ENCODE results near the gene STK31.
"Not testable (repeated sequence)": the region's sequence is repeated elsewhere in the genome, so short reads cannot be mapped to it uniquely, and the experiment has no call there.

STK31 gene

GRCh38 chr7:23746629-23747028 lies 36.6 kb downstream of the STK31 start:
- Histone ChIP-seq H3K9ac (no peak overlapping the region), H3K9me3 (peaks cover 43% of the 10 kb centered on the region), H3K4me3 (no peak overlapping the region), H4K20me1 (no peaks in the 10 kb centered on the region), H3K4me1 (0 out of 2 replicates have a peak, but pooled peaks cover 5% of the 10 kb centered on the region), H3K27ac (no peak overlapping the region), H3K27me3 (no peaks in the 10 kb centered on the region), H3K4me2 (no peak overlapping the region), H3K36me3 (peaks cover 9% of the 10 kb centered on the region; the same call in 1 of the 2 replicates)
- no peak for TF ChIP-seq Cebpa-rat (IDR thresholded peaks at IDR 0.05)

GRCh38 chr7:23751852-23752251 lies 41.8 kb downstream of the STK31 start:
- 0 out of 2 replicates have a peak, but pooled peaks cover 6% of the 10 kb centered on the region for H3K36me3 ChIP-seq
- no peaks in the 10 kb centered on the region for H4K20me1 ChIP-seq
- no peak for TF ChIP-seq Cebpa-rat (IDR thresholded peaks at IDR 0.05)
- 0 out of 2 replicates have a peak, but pooled peaks cover 5% of the 10 kb centered on the region for H3K9me3 ChIP-seq
- no peak overlapping the region for H3K9ac ChIP-seq
- H3K27me3 ChIP-seq = no peaks in the 10 kb centered on the region
- no peaks in the 10 kb centered on the region for H3K4me1 ChIP-seq
- H3K4me2 ChIP-seq = no peak overlapping the region
- no peak overlapping the region for H3K27ac ChIP-seq
- H3K4me3 ChIP-seq = no peak overlapping the region

GRCh38 chr7:23758839-23759238 lies 48.8 kb downstream of the STK31 start:
- H4K20me1 ChIP-seq = not testable (repeated sequence)

GRCh38 chr7:23759671-23760391 lies 49.8 kb downstream of the STK31 start:
- Histone ChIP-seq H3K4me2 (no peak overlapping the region), H3K9me3 (0 out of 2 replicates have a peak, but pooled peaks cover 1% of the 10 kb centered on the region), H3K4me1 (no peaks in the 10 kb centered on the region), H3K27ac (no peak overlapping the region), H4K20me1 (no peaks in the 10 kb centered on the region), H3K36me3 (0 out of 2 replicates have a peak, but pooled peaks cover 2% of the 10 kb centered on the region), H3K27me3 (no peaks in the 10 kb centered on the region), H3K9ac (no peak overlapping the region), H3K4me3 (no peak overlapping the region)
- TF ChIP-seq Cebpa-rat (IDR thresholded peaks at IDR 0.05) = no peak

More at GRCh38 chr7:23758839-23759238, 48.8 kb downstream of the STK31 start:
- H3K27ac ChIP-seq, H3K9me3 ChIP-seq, H3K4me1 ChIP-seq, H3K27me3 ChIP-seq, H3K9ac ChIP-seq, H3K4me2 ChIP-seq, H3K4me3 ChIP-seq, H3K36me3 ChIP-seq: not testable (repeated sequence)

GRCh38 chr7:23765943-23766342 lies 55.9 kb downstream of the STK31 start:
- Histone ChIP-seq H3K36me3 (no peaks in the 10 kb centered on the region), H3K4me2 (no peak overlapping the region), H3K9ac (no peak overlapping the region), H3K27me3 (no peaks in the 10 kb centered on the region), H4K20me1 (no peaks in the 10 kb centered on the region), H3K4me3 (no peak overlapping the region), H3K27ac (no peak overlapping the region), H3K4me1 (0 out of 2 replicates have a peak, but pooled peaks cover 5% of the 10 kb centered on the region), H3K9me3 (no peaks in the 10 kb centered on the region)
- no peak for TF ChIP-seq Cebpa-rat (IDR thresholded peaks at IDR 0.05)

GRCh38 chr7:23767514-23767913 lies 57.5 kb downstream of the STK31 start:
- Histone ChIP-seq H3K4me1 (0 out of 2 replicates have a peak, but pooled peaks cover 5% of the 10 kb centered on the region), H4K20me1 (no peaks in the 10 kb centered on the region), H3K9me3 (no peaks in the 10 kb centered on the region), H3K27ac (no peak overlapping the region), H3K27me3 (no peaks in the 10 kb centered on the region), H3K4me2 (no peak overlapping the region), H3K36me3 (no peaks in the 10 kb centered on the region), H3K4me3 (no peak overlapping the region), H3K9ac (no peak overlapping the region)
- TF ChIP-seq Cebpa-rat (IDR thresholded peaks at IDR 0.05) = no peak

GRCh38 chr7:23768022-23768421 lies 58.0 kb downstream of the STK31 start:
- Histone ChIP-seq H3K27ac (no peak overlapping the region), H3K27me3 (no peaks in the 10 kb centered on the region), H3K4me2 (no peak overlapping the region), H3K4me1 (0 out of 2 replicates have a peak, but pooled peaks cover 5% of the 10 kb centered on the region), H3K36me3 (no peaks in the 10 kb centered on the region), H3K9me3 (no peaks in the 10 kb centered on the region), H3K9ac (no peak overlapping the region), H4K20me1 (no peaks in the 10 kb centered on the region), H3K4me3 (no peak overlapping the region)
- TF ChIP-seq Cebpa-rat (IDR thresholded peaks at IDR 0.05) = no peak

GRCh38 chr7:23779185-23779800 lies 69.3 kb downstream of the STK31 start:
- not testable (repeated sequence) for H3K27ac ChIP-seq

GRCh38 chr7:23783115-23783514 lies 73.1 kb downstream of the STK31 start:
- Histone ChIP-seq H3K27ac (no peak overlapping the region), H3K9ac (no peak overlapping the region), H3K9me3 (peaks cover 10% of the 10 kb centered on the region), H3K27me3 (no peaks in the 10 kb centered on the region), H3K4me2 (no peak overlapping the region), H4K20me1 (no peaks in the 10 kb centered on the region), H3K36me3 (no peaks in the 10 kb centered on the region), H3K4me3 (no peak overlapping the region), H3K4me1 (no peaks in the 10 kb centered on the region)
- TF ChIP-seq Cebpa-rat (IDR thresholded peaks at IDR 0.05) = no peak

More at GRCh38 chr7:23779185-23779800, 69.3 kb downstream of the STK31 start:
- H4K20me1 ChIP-seq, H3K27me3 ChIP-seq, H3K4me3 ChIP-seq, H3K9ac ChIP-seq, H3K4me2 ChIP-seq, H3K4me1 ChIP-seq, H3K36me3 ChIP-seq: not testable (repeated sequence)
- peaks cover 27% of the 10 kb centered on the region for H3K9me3 ChIP-seq

- no peaks in the 10 kb centered on the region for H3K4me1 ChIP-seq
- H3K27ac ChIP-seq = no peak overlapping the region
- H3K9ac ChIP-seq = no peak overlapping the region
- H3K4me3 ChIP-seq = no peak overlapping the region
- H4K20me1 ChIP-seq = no peaks in the 10 kb centered on the region
- no peaks in the 10 kb centered on the region for H3K27me3 ChIP-seq
- no peaks in the 10 kb centered on the region for H3K36me3 ChIP-seq
- no peak for TF ChIP-seq Cebpa-rat (IDR thresholded peaks at IDR 0.05)
- no peaks in the 10 kb centered on the region for H3K9me3 ChIP-seq
- no peak overlapping the region for H3K4me2 ChIP-seq
These were observed 77.3 kb downstream of the STK31 start for GRCh38 chr7:23787272-23787671.
